OCI-LY1 (cell line): ENCODE data around the gene LILRB4.
"Not testable (repeated sequence)": the region's sequence is repeated elsewhere in the genome, so short reads cannot be mapped to it uniquely, and the experiment has no call there.

ENCODE experiments used
- H2AFZ ChIP-seq: fragments of 200-600 bp; sonication (generic), shearing (Covaris generic); 2 replicates; pipeline ENCODE4 v1.6.0; 2014; ENCODE audit warnings: antibody characterized with exemption, mild to moderate bottlenecking, low read length
- H3F3A ChIP-seq: fragments of 200-600 bp; sonication (generic), shearing (Covaris generic); 2 replicates; pipeline ENCODE4 v1.6.0; 2014; ENCODE audit warnings: mild to moderate bottlenecking, antibody characterized with exemption, low read length, moderate library complexity; ENCODE audit not compliant: insufficient read depth
- H3K27ac ChIP-seq: fragments of 200-600 bp; sonication (generic); 2 replicates; pipeline ENCODE4 v1.5.1; 2014; ENCODE audit warnings: low read length, mixed run types, mild to moderate bottlenecking, low read depth; ENCODE audit not compliant: poor library complexity, severe bottlenecking
- H3K27me3 ChIP-seq: fragments of 200-600 bp; sonication (generic); 2 replicates; pipeline ENCODE4 v1.6.0; 2014; ENCODE audit warnings: antibody characterized with exemption, mild to moderate bottlenecking, low read length, moderate library complexity; ENCODE audit not compliant: insufficient read depth
- H3K36me3 ChIP-seq: fragments of 200-600 bp; sonication (generic); 2 replicates; pipeline ENCODE4 v1.6.1; 2014; ENCODE audit warnings: mild to moderate bottlenecking, antibody characterized with exemption, low read length, moderate library complexity, mixed read lengths; ENCODE audit not compliant: insufficient read depth
- H3K4me1 ChIP-seq: fragments of 200-600 bp; sonication (generic); 2 replicates; pipeline ENCODE4 v1.5.1; 2014; ENCODE audit warnings: mild to moderate bottlenecking, low read length, moderate library complexity; ENCODE audit not compliant: insufficient read depth, severe bottlenecking
- H3K4me2 ChIP-seq: fragments of 200-600 bp; sonication (generic), shearing (Covaris generic); 2 replicates; pipeline ENCODE4 v1.6.1; 2014; ENCODE audit warnings: low read length
- H3K4me3 ChIP-seq: fragments of 200-600 bp; sonication (generic); 2 replicates; pipeline ENCODE4 v1.5.1; 2014; ENCODE audit warnings: low read length, low read depth, mild to moderate bottlenecking, mixed read lengths; ENCODE audit not compliant: poor library complexity, severe bottlenecking
- H3K79me2 ChIP-seq: fragments of 200-600 bp; shearing (Covaris generic); 2 replicates; pipeline ENCODE4 v1.6.1; 2016; ENCODE audit warnings: mixed run types, low read length, mixed read lengths; ENCODE audit not compliant: insufficient read depth
- H3K9ac ChIP-seq: fragments of 200-600 bp; sonication (generic), shearing (Covaris generic); 2 replicates; pipeline ENCODE4 v1.6.1; 2014; ENCODE audit warnings: mild to moderate bottlenecking, low read length, mixed read lengths
- H3K9me2 ChIP-seq: fragments of 200-600 bp; sonication (generic), shearing (Covaris generic); 2 replicates; pipeline ENCODE4 v1.6.1; 2014; ENCODE audit warnings: low read depth, mild to moderate bottlenecking, low read length, mixed read lengths
- H3K9me3 ChIP-seq: fragments of 200-600 bp; shearing (Covaris generic); 2 replicates; pipeline ENCODE4 v1.6.1; 2014; ENCODE audit warnings: low read length, mixed read lengths
- H4K20me1 ChIP-seq: fragments of 200-600 bp; sonication (generic), shearing (Covaris generic); 2 replicates; pipeline ENCODE4 v1.6.0; 2016; ENCODE audit warnings: mild to moderate bottlenecking, low read length; ENCODE audit not compliant: insufficient read depth
- CTCF ChIP-seq: fragments of 200-600 bp; sonication (generic), shearing (Covaris generic); IDR thresholded peaks from 2 replicates; pipeline ENCODE4 v1.5.1; 2017; ENCODE audit warnings: mild to moderate bottlenecking, antibody characterized with exemption, low read length, moderate library complexity, mixed read lengths
- EZH2 ChIP-seq: fragments of 200-600 bp; sonication (generic), shearing (Covaris generic); IDR thresholded peaks from 2 replicates; pipeline ENCODE4 v1.8.0; 2017; ENCODE audit warnings: borderline replicate concordance, mixed run types, mild to moderate bottlenecking, antibody characterized with exemption, low read length, moderate library complexity, mixed read lengths

Gene LILRB4

GRCh38 chr19:54626757-54627156 is 36.0 kb upstream of the LILRB4 start:
- TF ChIP-seq CTCF, result no peak
- TF ChIP-seq EZH2, result no peak
- Histone ChIP-seq H3K27me3 (no peaks in the 10 kb centered on the region), H3K36me3 (no peaks in the 10 kb centered on the region)

GRCh38 chr19:54627912-54628311 is 34.9 kb upstream of the LILRB4 start:
- H3K27me3 ChIP-seq, H3F3A ChIP-seq, H2AFZ ChIP-seq, H4K20me1 ChIP-seq, H3K79me2 ChIP-seq, H3K9ac ChIP-seq, H3K9me3 ChIP-seq, H3K36me3 ChIP-seq, H3K27ac ChIP-seq, H3K4me1 ChIP-seq, H3K4me2 ChIP-seq, H3K9me2 ChIP-seq, H3K4me3 ChIP-seq: not testable (repeated sequence)

More at GRCh38 chr19:54626757-54627156, 36.0 kb upstream of the LILRB4 start:
- H4K20me1 ChIP-seq, result no peaks in the 10 kb centered on the region
- no peaks in the 10 kb centered on the region for H3F3A ChIP-seq
- no peaks in the 10 kb centered on the region for H3K4me1 ChIP-seq
- no peak overlapping the region for H3K27ac ChIP-seq
- no peaks in the 10 kb centered on the region for H3K9me2 ChIP-seq
- no peak overlapping the region for H3K4me2 ChIP-seq
- no peak overlapping the region for H2AFZ ChIP-seq
- no peak overlapping the region for H3K9ac ChIP-seq
- no peaks in the 10 kb centered on the region for H3K9me3 ChIP-seq
- H3K79me2 ChIP-seq, result no peaks in the 10 kb centered on the region
- H3K4me3 ChIP-seq, result no peak overlapping the region

- H3F3A ChIP-seq, H3K4me1 ChIP-seq, H3K27me3 ChIP-seq, H3K9me3 ChIP-seq, H3K4me2 ChIP-seq, H3K9me2 ChIP-seq, H3K27ac ChIP-seq, H3K79me2 ChIP-seq, H3K9ac ChIP-seq, H3K36me3 ChIP-seq, H4K20me1 ChIP-seq, H3K4me3 ChIP-seq, H2AFZ ChIP-seq: not testable (repeated sequence)
These were observed 32.5 kb upstream of the LILRB4 start, which contains the start of gene LILRB1 for GRCh38 chr19:54630262-54630661. LILRB1 (plus strand) TSS chr19:54630484; CDS start chr19:54631074, 590 bp downstream.

DNA sequence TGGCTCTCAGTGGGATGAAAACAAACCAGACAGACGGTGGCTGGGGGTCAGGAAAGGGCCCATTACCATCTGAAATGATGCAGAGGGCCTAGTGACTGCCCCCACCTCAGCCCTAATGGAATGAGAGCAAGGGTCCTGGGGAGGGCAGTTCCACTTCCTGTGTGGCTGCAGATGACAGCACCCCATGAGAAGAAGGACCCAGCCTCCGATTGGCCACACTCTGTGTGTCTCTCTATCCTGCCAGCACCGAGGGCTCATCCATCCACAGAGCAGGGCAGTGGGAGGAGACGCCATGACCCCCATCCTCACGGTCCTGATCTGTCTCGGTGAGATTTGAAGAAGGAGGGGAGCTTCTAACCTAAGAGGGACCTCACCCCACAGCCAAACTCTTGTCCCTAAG is 32.0 kb upstream of the LILRB4 start:
- Histone ChIP-seq H3K9me3 (no peaks in the 10 kb centered on the region), H3K27ac (no peak overlapping the region), H3K4me1 (no peaks in the 10 kb centered on the region), H3K27me3 (no peaks in the 10 kb centered on the region), H4K20me1 (no peaks in the 10 kb centered on the region), H3K4me2 (no peak overlapping the region), H3K9me2 (no peaks in the 10 kb centered on the region), H3K79me2 (no peaks in the 10 kb centered on the region), H3F3A (no peaks in the 10 kb centered on the region), H3K9ac (no peak overlapping the region), H3K4me3 (no peak overlapping the region), H2AFZ (no peak overlapping the region), H3K36me3 (no peaks in the 10 kb centered on the region)
- no peak for TF ChIP-seq CTCF
- TF ChIP-seq EZH2, result no peak

- H3K27ac ChIP-seq, H3K79me2 ChIP-seq, H4K20me1 ChIP-seq, H3K4me1 ChIP-seq, H3K36me3 ChIP-seq, H3K4me2 ChIP-seq, H3K27me3 ChIP-seq, H3K9me3 ChIP-seq, H3K9ac ChIP-seq, H3K4me3 ChIP-seq, H2AFZ ChIP-seq, H3K9me2 ChIP-seq, H3F3A ChIP-seq: not testable (repeated sequence)
These were observed 31.1 kb upstream of the LILRB4 start for GRCh38 chr19:54631489-54632337.

- H3K36me3 ChIP-seq, H4K20me1 ChIP-seq, H3K4me2 ChIP-seq, H3K4me3 ChIP-seq, H3K9me3 ChIP-seq, H3K9me2 ChIP-seq, H3K27me3 ChIP-seq, H3K9ac ChIP-seq, H2AFZ ChIP-seq, H3K79me2 ChIP-seq, H3K27ac ChIP-seq, H3K4me1 ChIP-seq, H3F3A ChIP-seq: not testable (repeated sequence)
These were observed 30.3 kb upstream of the LILRB4 start for GRCh38 chr19:54632517-54632916.
